AG04450 (cell line): ENCODE data around the gene C11orf24. TPM values are rescaled to one million over a fixed set of nuclear protein-coding genes. Genes with fewer than 3 reads are reported as not detected.

ENCODE experiments used
- CTCF ChIA-PET: fragments of 300-600, 350-600 bp; formaldehyde crosslinking; extraction: SDS; loops from one replicate; lab custom pipeline; 2022; ENCODE audit warnings: antibody characterized with exemption, inconsistent platforms; lab: Charles Lee
- POLR2A ChIA-PET: fragments of 350-600 bp; formaldehyde crosslinking; extraction: SDS; loops from one replicate; lab custom pipeline; 2021; ENCODE audit warnings: antibody characterized with exemption, inconsistent platforms; lab: Yijun Ruan, JAX
- DNase-seq: peaks from one replicate; pipeline ENCODE4 v3.0.0-alpha.2; 2011; ENCODE audit warnings: low read depth, low spot score
- H3K27ac ChIP-seq: one replicate; pipeline ENCODE4 v1.5.1; 2012; ENCODE audit warnings: low read depth, low read length, control low read depth
- H3K27me3 ChIP-seq: one replicate; pipeline ENCODE4 v1.6.0; 2012; ENCODE audit warnings: low read length; ENCODE audit not compliant: control insufficient read depth, insufficient read depth
- H3K4me3 ChIP-seq: 2 replicates; pipeline ENCODE4 v1.5.1; 2011; ENCODE audit warnings: mild to moderate bottlenecking, low read depth, low read length, control low read depth
- H3K9me3 ChIP-seq: 2 replicates; pipeline ENCODE4 v1.5.1; 2012; ENCODE audit warnings: low read length; ENCODE audit not compliant: control insufficient read depth, insufficient read depth
- polyA plus RNA-seq: library from polyadenylated mRNA; depleted of rRNA; stranded (reverse); fragments of >200 nt; gene quantifications from 2 replicates; pipeline ENCODE4 v1.2.3, GENCODE V29; 2011
- TF ChIP-seq, protein P1 (sequence below): IDR thresholded peaks from 2 replicates; pipeline ENCODE4 v1.5.1; 2011; ENCODE audit warnings: low read depth, low read length, control low read depth, inconsistent platforms

C11orf24 gene
- polyA plus RNA-seq, 1 experiment = 39.1 TPM

DNA sequence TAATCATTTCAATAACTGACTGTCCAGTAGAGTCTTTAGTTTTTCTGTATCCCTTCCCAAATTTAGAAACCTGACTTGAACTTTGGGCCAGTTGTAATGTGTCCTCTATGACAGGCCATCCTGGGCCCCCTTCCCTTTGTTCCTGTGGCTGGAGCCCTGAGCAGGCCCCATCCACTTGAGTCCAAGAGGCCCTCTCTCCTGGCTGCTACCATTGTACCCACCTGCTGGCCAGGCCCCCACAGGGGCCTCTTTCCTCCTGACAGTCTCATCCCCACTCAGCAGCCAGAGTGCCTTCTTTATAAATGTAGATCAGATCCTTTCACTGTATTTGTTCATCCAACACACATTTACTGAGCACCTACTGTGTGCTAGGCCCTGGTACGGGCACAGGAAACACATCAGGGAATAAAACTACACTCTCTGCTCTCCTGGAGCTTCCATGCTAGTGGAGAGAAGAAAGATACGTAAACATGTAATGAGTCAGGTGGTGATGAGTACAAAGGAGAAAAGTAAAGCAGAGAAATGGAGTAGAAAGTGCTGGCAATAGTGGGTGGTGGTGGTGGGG lies 37.9 kb upstream of the C11orf24 start:
- H3K9me3 ChIP-seq = no peaks in the 10 kb centered on the region
- TF ChIP-seq, protein P1, sequence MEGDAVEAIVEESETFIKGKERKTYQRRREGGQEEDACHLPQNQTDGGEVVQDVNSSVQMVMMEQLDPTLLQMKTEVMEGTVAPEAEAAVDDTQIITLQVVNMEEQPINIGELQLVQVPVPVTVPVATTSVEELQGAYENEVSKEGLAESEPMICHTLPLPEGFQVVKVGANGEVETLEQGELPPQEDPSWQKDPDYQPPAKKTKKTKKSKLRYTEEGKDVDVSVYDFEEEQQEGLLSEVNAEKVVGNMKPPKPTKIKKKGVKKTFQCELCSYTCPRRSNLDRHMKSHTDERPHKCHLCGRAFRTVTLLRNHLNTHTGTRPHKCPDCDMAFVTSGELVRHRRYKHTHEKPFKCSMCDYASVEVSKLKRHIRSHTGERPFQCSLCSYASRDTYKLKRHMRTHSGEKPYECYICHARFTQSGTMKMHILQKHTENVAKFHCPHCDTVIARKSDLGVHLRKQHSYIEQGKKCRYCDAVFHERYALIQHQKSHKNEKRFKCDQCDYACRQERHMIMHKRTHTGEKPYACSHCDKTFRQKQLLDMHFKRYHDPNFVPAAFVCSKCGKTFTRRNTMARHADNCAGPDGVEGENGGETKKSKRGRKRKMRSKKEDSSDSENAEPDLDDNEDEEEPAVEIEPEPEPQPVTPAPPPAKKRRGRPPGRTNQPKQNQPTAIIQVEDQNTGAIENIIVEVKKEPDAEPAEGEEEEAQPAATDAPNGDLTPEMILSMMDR = no peak
- ChIA-PET CTCF (interaction anchor here (0.7 kb wide), 1 partner anchor 1107 kb away, joined by 3 read pairs; no protein-coding TSS in a partner anchor), POLR2A (no interaction called here)
- no peak overlapping the region for H3K4me3 ChIP-seq
- no peaks in the 10 kb centered on the region for H3K27me3 ChIP-seq
- no peak for DNase-seq
- no peak overlapping the region for H3K27ac ChIP-seq

DNA sequence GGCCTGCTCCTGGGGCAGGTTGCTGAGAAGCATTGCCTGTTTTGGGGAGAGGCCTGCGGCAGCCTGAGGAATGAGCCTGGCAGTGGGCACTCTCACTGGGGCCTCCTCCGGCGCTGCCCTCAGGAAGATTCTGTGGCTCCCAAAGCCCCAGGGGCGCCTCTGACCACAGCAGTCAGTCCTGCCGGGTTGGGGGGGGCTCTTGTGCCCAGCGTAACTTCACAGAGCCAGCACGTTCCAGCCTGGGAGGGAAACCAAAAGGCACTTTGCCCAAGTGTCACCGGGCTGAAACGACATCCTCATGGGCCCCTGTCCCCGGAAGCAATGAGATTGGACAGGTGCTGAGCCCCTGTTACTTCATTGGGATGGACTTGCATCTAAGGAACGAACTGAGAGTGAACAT lies 36.3 kb upstream of the C11orf24 start:
- Histone ChIP-seq H3K4me3 (no peak overlapping the region), H3K27me3 (no peaks in the 10 kb centered on the region), H3K9me3 (peaks cover 7% of the 10 kb centered on the region), H3K27ac (no peak overlapping the region)
- DNase-seq = no peak
- CTCF ChIA-PET = no interaction called here
- TF ChIP-seq, protein P1 = no peak
- POLR2A ChIA-PET = no interaction called here

DNA sequence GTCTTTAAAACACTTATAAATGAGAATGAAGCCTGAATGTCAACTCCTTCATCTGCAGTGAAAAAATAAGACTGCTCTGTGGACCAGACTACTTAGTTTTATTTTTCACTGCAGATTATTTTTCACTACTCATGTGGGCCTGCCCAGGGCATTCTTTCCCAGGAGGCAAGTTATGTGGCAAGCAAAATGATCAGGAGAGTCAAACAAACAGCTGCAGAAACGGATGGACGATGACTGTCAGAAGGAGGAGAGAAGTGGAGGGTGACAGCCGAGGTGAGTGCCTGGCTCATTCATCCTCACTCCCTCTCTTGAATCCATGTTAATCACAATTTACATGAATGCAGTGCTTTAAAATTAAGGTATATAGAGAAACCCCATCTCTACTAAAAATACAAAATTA lies 34.9 kb upstream of the C11orf24 start:
- ChIA-PET CTCF (interaction anchor here (0.6 kb wide), 1 partner anchor 10 kb away, joined by 3 read pairs; no protein-coding TSS in a partner anchor), POLR2A (no interaction called here)
- H3K9me3 ChIP-seq = peaks cover 7% of the 10 kb centered on the region
- TF ChIP-seq, protein P1 = no peak
- no peak overlapping the region for H3K27ac ChIP-seq
- DNase-seq = no peak
- no peak overlapping the region for H3K4me3 ChIP-seq
- H3K27me3 ChIP-seq = no peaks in the 10 kb centered on the region

DNA sequence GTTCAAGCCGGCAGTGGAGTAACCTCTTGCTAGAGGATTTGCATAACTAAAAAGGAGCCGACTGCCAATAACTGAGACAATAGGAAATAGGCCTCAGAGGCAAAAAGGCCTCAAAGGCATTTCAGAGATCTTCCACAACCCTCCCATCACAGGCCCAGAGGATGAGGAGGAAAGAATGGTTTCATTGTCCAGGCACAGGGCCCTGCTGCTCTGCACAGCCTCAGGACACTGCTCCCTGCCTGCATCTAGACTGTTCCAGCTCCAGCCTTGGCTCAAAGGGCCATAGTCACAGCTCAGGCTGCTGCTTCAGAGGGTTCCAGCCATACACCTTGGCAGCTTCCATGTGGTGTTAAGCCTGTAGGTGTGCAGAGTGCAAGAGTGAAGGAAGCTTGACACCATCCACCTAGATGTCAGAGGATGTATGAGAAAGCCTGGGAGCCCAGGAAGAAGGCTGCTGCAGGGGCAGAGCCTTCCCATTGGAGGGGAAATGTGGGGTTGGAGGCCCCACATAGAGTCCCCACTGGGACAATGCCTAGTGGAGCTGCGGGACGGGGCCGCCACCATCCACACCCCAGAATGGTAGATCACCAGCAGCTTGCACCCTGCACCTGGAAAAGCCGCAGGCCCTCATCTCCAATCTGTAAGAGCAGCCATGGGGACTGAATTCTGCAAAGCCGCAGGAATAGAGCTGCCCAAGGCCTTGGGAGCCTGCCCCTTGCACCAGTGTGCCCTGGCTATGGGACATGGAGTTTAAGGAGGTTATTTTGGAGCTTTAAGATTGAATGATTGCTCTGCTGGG lies 32.4 kb upstream of the C11orf24 start:
- TF ChIP-seq, protein P1 = no peak
- CTCF ChIA-PET = interaction anchor here (1.1 kb wide), 1 partner anchor 47 kb away, joined by 5 read pairs; no protein-coding TSS in a partner anchor
- peaks cover under 1% of the 10 kb centered on the region for H3K27me3 ChIP-seq
- H3K27ac ChIP-seq = no peak overlapping the region
- no peak for DNase-seq
- H3K9me3 ChIP-seq = peaks cover 7% of the 10 kb centered on the region
- no peak overlapping the region for H3K4me3 ChIP-seq
- POLR2A ChIA-PET = no interaction called here

DNA sequence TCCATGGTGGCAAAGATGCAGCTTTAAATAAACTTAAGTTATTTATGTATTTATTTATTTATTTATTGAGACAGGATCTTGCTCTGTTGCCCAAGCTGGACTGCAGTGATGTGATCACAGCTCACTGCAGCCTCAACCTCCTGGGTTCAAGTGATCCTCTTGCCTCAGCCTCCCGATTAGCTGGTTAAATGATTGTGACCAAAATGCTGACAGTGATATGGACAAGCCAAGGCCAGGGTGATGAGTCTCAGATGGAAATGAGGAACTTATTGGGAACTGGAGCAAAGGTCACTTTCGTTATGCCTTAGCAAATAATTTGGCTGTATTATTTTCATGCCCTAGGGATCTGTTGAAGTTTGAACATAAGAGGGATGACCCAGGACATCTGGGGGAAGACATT lies 31.3 kb upstream of the C11orf24 start:
- no peak for DNase-seq
- TF ChIP-seq, protein P1 = no peak
- H3K27ac ChIP-seq = no peak overlapping the region
- ChIA-PET CTCF (interaction anchor here (0.5 kb wide), 1 partner anchor 257 kb away, joined by 4 read pairs; no protein-coding TSS in a partner anchor), POLR2A (no interaction called here)
- H3K4me3 ChIP-seq = no peak overlapping the region
- H3K27me3 ChIP-seq = peaks cover 5% of the 10 kb centered on the region
- H3K9me3 ChIP-seq = peaks cover 7% of the 10 kb centered on the region
